Type B pancreatic cell (in vitro differentiated cells): ENCODE measurements around the gene TOR4A. TPM values are rescaled to one million over a fixed set of nuclear protein-coding genes. Genes with fewer than 3 reads are reported as not detected.

Experiments used
- DNase-seq: peaks from one replicate; pipeline ENCODE4 v3.0.0; 2021; ENCODE audit warnings: mixed read lengths; ENCODE audit not compliant: unreplicated experiment; ENCODE audit errors: extremely low spot score
- H3K27ac Mint-ChIP-seq: 2 replicates; pipeline ENCODE4 v1.8.0; 2021; ENCODE audit warnings: mild to moderate bottlenecking, mixed read lengths
- H3K27me3 Mint-ChIP-seq: 2 replicates; pipeline ENCODE4 v1.8.0; 2021; ENCODE audit warnings: mixed read lengths
- H3K36me3 Mint-ChIP-seq: 2 replicates; pipeline ENCODE4 v1.8.0; 2021; ENCODE audit warnings: mixed read lengths
- H3K4me1 Mint-ChIP-seq: one replicate; pipeline ENCODE4 v1.8.0; 2021; ENCODE audit warnings: mixed read lengths; ENCODE audit not compliant: unreplicated experiment
- H3K4me3 Mint-ChIP-seq: 2 replicates; pipeline ENCODE4 v1.8.0; 2021; ENCODE audit warnings: mild to moderate bottlenecking, mixed read lengths
- H3K9me3 Mint-ChIP-seq: 2 replicates; pipeline ENCODE4 v1.8.0; 2021; ENCODE audit warnings: mixed read lengths
- CTCF ChIP-seq: fragments of 200-600 bp; sonication (generic); conservative IDR thresholded peaks from 2 replicates; pipeline ENCODE4 v1.5.0; 2021; ENCODE audit warnings: antibody characterized with exemption, mild to moderate bottlenecking
- total RNA-seq: library from RNA; stranded (reverse); gene quantifications from 2 replicates; pipeline ENCODE4 v1.2.1, GENCODE V29; 2021; ENCODE audit warnings: low replicate concordance

The TOR4A gene
- total RNA-seq, 1 donor from 2014 or later: 4.5 TPM

GRCh38 chr9:137234055-137234697 lies 43.4 kb upstream of the TOR4A start:
- no peaks in the 10 kb centered on the region for H3K27me3 Mint-ChIP-seq
- H3K36me3 Mint-ChIP-seq: no peaks in the 10 kb centered on the region
- no peak overlapping the region for H3K4me3 Mint-ChIP-seq
- TF ChIP-seq CTCF: no peak
- H3K4me1 Mint-ChIP-seq: peaks cover 4% of the 10 kb centered on the region
- DNase-seq: no peak
- no peak overlapping the region for H3K27ac Mint-ChIP-seq
- H3K9me3 Mint-ChIP-seq: no peaks in the 10 kb centered on the region

- no peak for DNase-seq
- Mint-ChIP-seq H3K4me1 (peaks cover 5% of the 10 kb centered on the region), H3K27ac (peak overlapping the region; percentile 46), H3K36me3 (no peaks in the 10 kb centered on the region), H3K27me3 (no peaks in the 10 kb centered on the region), H3K9me3 (no peaks in the 10 kb centered on the region), H3K4me3 (peak overlapping the region; percentile 34)
- TF ChIP-seq CTCF: no peak
These were observed 42.6 kb upstream of the TOR4A start for GRCh38 chr9:137234758-137235423.

GRCh38 chr9:137235424-137236237 lies 41.9 kb upstream of the TOR4A start:
- H3K4me1 Mint-ChIP-seq: peaks cover 5% of the 10 kb centered on the region
- no peaks in the 10 kb centered on the region for H3K36me3 Mint-ChIP-seq
- H3K27ac Mint-ChIP-seq: peak overlapping the region; percentile 46
- H3K9me3 Mint-ChIP-seq: no peaks in the 10 kb centered on the region
- H3K27me3 Mint-ChIP-seq: no peaks in the 10 kb centered on the region
- TF ChIP-seq CTCF: peak; percentile 24
- H3K4me3 Mint-ChIP-seq: peak overlapping the region; percentile 34
- no peak for DNase-seq

GRCh38 chr9:137236238-137236935 lies 41.1 kb upstream of the TOR4A start:
- peak; percentile 100 for TF ChIP-seq CTCF

GRCh38 chr9:137236936-137237421 lies 40.5 kb upstream of the TOR4A start:
- H3K4me1 Mint-ChIP-seq: peaks cover 9% of the 10 kb centered on the region
- peaks cover 4% of the 10 kb centered on the region for H3K27me3 Mint-ChIP-seq
- no peak overlapping the region for H3K4me3 Mint-ChIP-seq
- TF ChIP-seq CTCF: no peak
- no peaks in the 10 kb centered on the region for H3K9me3 Mint-ChIP-seq
- H3K27ac Mint-ChIP-seq: no peak overlapping the region
- peaks cover 4% of the 10 kb centered on the region for H3K36me3 Mint-ChIP-seq
- DNase-seq: no peak

More at GRCh38 chr9:137236238-137236935, 41.1 kb upstream of the TOR4A start:
- DNase-seq: peak; percentile 93
- Mint-ChIP-seq H3K4me1 (peaks cover 9% of the 10 kb centered on the region), H3K27ac (no peak overlapping the region), H3K9me3 (no peaks in the 10 kb centered on the region), H3K27me3 (peaks cover 4% of the 10 kb centered on the region), H3K4me3 (no peak overlapping the region), H3K36me3 (peaks cover 4% of the 10 kb centered on the region)
